ENCODE data around the gene BACH2.
"Not testable (repeated sequence)": the region's sequence is repeated elsewhere in the genome, so short reads cannot be mapped to it uniquely, and the experiment has no call there.

Gene BACH2

DNA sequence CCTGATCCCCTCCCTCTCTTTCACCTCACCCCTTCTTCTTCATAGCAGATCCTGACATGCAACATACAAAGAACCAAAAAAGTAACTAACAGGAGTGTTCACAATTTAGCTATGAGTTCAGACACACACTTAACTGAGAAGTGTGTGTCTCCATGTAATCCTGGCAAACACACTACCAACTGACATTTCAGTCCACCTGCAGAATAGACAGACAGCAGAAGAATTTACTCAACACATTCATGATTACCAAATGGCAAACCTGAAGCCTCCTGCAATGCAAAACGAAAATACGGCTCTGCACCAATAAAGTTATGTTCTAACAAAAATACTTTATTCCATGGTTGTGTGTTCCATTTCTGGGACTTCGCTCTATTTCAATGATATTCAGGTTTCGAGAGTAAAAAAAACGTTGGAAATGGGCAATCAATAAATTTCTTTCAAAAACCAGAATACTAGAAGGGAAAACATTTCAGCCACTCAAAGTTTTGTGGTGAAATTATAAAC is 2.6 kb downstream of the BACH2 start:
- peaks cover 21% of the 10 kb centered on the region for H3K4me1 Mint-ChIP-seq
- H3K4me3 Mint-ChIP-seq, result peak overlapping the region; percentile 76
- ATAC-seq, result no peak
- H3K27ac Mint-ChIP-seq, result peak overlapping the region; percentile 61
- DNase-seq (ENCODE audit: low spot score in 2 of 2), result no peak
- H3K9me3 Mint-ChIP-seq, result no peaks in the 10 kb centered on the region
- no peaks in the 10 kb centered on the region for H3K36me3 Mint-ChIP-seq

DNA sequence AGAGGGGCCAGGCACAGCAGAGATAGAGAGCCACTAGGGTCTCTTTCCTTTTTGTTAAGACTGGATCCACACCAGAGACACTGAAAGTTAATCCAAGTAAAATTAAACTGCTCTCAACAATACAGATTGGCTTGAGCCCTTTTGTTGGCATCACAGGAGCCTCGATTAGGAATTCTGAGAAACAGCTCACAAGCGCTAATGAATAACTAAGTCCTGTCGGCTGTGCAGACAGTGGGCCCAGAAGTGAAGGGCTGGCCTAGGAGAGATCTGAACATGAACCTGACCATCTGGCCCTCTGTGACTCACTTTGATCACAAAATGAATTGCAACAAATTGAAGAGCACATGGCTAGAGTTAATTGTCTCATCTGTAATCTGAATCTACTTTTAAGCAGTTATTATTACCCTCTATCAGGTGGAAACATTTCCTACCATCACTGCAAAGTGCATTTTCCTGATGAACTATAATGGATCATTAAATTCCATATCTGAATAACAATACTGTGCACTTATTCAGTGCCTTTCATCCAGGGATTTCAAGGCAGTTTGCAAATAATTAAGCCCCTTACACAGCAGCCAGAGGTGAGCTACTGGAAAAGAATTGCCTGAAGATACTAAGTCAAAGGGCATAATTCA is 3.2 kb downstream of the BACH2 start:
- H3K9me3 Mint-ChIP-seq, result no peaks in the 10 kb centered on the region
- H3K4me1 Mint-ChIP-seq, result peaks cover 21% of the 10 kb centered on the region
- no peaks in the 10 kb centered on the region for H3K36me3 Mint-ChIP-seq
- DNase-seq (ENCODE audit: low spot score in 2 of 2), result no peak
- no peak overlapping the region for H3K27ac Mint-ChIP-seq
- peak overlapping the region; percentile 76 for H3K4me3 Mint-ChIP-seq
- no peak for ATAC-seq

DNA sequence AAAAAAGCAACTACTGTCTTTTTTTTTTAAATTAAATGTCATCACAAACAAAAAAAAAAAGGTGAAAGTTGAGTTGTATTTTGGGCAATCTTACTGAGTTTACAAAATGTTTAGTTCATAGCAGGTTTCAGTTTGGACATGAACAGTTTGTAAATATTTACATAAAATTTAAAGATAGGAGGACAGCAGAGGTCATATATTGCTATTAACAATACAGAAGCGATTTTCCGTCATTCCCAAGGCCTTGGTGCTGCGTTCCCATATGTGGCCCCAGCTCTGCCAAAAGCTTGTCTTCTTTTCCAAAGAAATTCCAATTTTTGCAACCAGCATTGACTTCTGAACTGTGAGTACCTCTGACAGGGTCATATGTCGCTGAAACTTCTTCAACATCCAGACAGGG is 5.1 kb downstream of the BACH2 start:
- Mint-ChIP-seq H3K36me3 (no peaks in the 10 kb centered on the region), H3K27ac (no peak overlapping the region), H3K9me3 (no peaks in the 10 kb centered on the region), H3K4me3 (no peak overlapping the region), H3K4me1 (peaks cover 26% of the 10 kb centered on the region)
- DNase-seq (ENCODE audit: low spot score in 2 of 2), result no peak
- ATAC-seq, result no peak

DNA sequence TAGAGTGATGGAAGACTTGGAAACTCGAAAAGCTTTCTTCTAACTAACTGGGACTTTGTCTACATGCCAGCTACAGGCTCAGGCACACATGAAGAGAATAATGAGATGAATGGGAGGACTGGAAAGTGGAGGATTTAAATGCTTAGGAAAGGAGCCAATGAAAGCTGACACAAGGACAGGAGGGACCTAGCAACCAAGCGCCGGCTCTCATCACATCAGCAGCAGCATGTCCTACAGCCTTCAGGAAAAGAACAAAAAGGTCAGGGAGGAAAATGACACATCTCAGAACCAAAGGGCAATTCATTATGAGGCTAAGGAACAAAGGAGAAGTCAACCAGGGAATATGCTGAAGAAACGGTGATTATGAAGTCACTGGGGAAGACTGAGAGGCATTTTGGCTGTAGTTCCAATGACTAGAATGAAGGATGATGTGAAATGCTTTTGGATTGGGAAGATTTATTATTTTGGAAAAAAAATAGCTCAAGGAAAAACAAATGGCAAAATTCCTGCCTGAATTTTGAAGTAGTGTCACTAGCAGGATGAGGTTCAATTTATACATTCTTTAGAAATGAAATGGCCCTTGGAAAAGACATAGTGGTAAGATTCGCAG is 5.7 kb downstream of the BACH2 start:
- Mint-ChIP-seq H3K4me1 (peaks cover 32% of the 10 kb centered on the region), H3K4me3 (no peak overlapping the region), H3K9me3 (no peaks in the 10 kb centered on the region), H3K27ac (no peak overlapping the region), H3K36me3 (no peaks in the 10 kb centered on the region)
- ATAC-seq (no peak), DNase-seq (ENCODE audit: low spot score in 2 of 2) (no peak)

DNA sequence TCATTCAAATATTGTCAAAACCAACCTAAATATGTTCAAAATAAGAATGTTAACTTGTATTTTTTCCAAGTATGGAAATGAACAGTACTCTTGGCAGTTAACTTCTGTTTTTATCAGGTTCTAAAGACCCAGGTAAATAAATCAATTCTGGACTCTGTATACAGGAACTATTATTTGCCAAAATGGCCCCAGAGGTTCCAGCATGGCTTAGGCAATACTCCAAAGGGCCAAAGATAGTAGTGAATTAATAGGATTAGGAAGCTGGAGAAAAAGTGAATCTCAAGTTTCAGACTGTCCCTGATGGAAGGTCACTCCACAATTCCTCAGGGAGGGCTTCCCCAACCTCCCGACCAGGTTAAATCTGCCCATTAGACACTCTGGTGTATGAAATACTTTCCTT is 6.7 kb downstream of the BACH2 start:
- DNase-seq (ENCODE audit: low spot score in 2 of 2), result no peak
- no peaks in the 10 kb centered on the region for H3K9me3 Mint-ChIP-seq
- ATAC-seq, result no peak
- no peaks in the 10 kb centered on the region for H3K36me3 Mint-ChIP-seq
- no peak overlapping the region for H3K4me3 Mint-ChIP-seq
- H3K27ac Mint-ChIP-seq, result no peak overlapping the region
- H3K4me1 Mint-ChIP-seq, result peaks cover 42% of the 10 kb centered on the region

DNA sequence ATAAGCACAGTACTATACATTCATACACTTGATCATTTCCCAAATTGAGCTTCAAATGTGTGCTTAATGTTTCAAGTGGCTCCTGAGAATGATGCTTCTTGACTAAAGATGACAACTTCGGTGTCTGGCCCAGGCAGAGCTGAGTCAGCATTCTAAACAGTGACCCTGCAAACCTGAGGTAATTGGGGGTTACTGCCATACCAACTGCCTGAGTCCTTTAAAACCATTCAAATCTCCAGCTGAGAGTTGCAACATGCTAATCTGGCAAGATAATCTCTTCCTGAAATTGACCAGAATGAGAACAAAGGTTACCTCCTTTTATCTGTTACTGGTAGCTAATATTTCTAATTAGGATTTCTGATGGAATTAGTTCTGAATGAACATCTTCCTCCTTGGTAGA is 8.2 kb downstream of the BACH2 start:
- DNase-seq (ENCODE audit: low spot score in 2 of 2) (no peak), ATAC-seq (no peak)
- Mint-ChIP-seq H3K27ac (no peak overlapping the region), H3K9me3 (no peaks in the 10 kb centered on the region), H3K36me3 (peaks cover 10% of the 10 kb centered on the region), H3K4me1 (peaks cover 41% of the 10 kb centered on the region), H3K4me3 (no peak overlapping the region)

DNA sequence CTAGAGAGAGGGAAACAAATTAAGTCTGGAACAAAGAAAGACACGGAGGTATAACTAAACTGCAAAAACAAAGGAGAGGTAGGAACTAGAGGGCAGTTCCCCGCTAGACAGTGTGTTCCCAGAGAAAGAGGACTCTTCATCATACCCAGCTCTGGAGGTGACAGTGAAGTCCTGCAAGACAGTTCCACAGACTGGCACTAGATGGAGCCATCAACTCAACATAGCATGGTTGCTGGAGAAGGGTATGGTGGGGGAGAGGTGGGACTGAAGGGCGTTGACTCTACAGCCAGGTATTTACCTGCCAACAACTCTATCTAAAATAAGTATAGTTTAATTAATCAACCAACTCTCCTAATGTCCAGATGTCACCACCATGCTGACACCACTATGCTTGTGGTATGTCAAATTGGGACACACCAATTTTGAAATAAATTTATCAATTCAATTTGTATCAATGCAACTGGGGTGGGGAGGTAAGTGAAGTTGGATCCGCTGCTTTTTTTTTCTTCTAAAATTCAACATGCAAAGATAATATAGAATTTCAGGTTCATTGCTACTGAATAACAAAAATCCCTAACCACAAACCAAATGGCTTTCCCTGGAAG is 9.7 kb downstream of the BACH2 start:
- Mint-ChIP-seq H3K27ac (peak overlapping the region; percentile 26), H3K36me3 (peaks cover 13% of the 10 kb centered on the region)
- peak; percentile 51 to 84 for DNase-seq (ENCODE audit: low spot score in 2 of 2)

DNA sequence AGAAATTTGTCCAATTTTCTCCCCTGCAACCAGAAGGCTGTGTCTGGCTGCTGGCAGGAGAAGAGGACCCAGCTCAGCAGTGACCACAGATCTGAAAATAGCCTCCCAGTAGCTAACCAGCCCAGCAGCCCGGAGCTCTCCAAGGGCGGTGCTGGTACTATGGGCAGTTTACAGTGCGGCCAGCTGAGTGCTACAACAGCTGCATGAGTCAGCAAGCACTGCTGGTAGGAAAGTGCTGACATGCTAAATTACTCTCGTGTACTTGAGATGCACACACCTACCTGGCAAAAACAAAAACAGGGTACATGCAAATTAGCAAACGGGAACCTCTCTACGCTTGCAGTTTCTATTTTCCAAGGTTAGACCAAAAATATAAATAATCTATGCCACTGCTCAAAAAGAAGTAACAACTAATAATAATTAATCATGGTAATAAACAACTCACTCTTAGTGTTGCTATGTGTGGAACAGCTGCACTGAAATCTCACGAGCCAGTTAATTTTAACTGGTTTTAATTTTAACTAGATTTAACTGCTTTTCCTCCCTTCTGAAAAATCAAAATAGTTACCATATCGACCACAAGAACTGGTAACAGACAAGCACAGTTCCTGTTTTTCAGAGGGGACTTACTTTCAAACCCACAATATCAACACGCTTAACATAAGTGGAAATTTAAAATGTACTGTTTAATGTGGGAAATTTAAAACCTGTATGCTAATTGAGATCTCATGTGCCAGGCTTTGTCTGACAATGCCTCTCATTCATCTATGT is 10.8 kb downstream of the BACH2 start:
- H3K4me1 Mint-ChIP-seq, result peaks cover 48% of the 10 kb centered on the region
- H3K4me3 Mint-ChIP-seq, result peak overlapping the region; percentile 69
- H3K36me3 Mint-ChIP-seq, result peaks cover 16% of the 10 kb centered on the region
- ATAC-seq (peak; percentile 71), DNase-seq (ENCODE audit: low spot score in 2 of 2) (peak in 1 of 2 donors; percentile 65)
- no peaks in the 10 kb centered on the region for H3K9me3 Mint-ChIP-seq
- peak overlapping the region; percentile 91 for H3K27ac Mint-ChIP-seq

More for the DNA sequence above, 9.7 kb downstream of the BACH2 start:
- Mint-ChIP-seq H3K9me3 (no peaks in the 10 kb centered on the region), H3K4me3 (no peak overlapping the region), H3K4me1 (peaks cover 45% of the 10 kb centered on the region)
- peak; percentile 8 for ATAC-seq

DNA sequence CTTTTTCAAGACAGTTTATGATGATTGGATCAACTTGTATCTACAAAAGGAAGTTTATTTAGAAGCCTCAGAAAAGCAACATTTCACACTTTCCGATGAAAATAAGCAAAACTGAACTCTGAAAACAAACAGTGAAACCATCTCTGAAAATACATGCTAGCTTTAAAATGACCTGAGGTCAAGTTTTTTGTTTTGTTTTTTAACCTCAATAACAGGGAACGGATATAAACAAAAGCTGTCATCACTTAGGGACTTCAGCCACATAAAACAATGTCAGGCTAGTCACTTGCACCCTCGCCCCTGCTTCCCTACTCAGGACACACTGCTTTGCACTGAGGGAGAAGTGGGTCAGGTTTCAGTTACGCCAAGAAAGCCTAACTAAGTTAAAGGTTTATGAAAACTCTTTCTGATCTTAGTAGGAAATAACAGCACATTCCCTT is 11.6 kb downstream of the BACH2 start:
- DNase-seq (ENCODE audit: low spot score in 2 of 2) (no peak), ATAC-seq (peak; percentile 55)
- H3K27ac Mint-ChIP-seq, result peak overlapping the region; percentile 91
- H3K9me3 Mint-ChIP-seq, result no peaks in the 10 kb centered on the region
- peaks cover 47% of the 10 kb centered on the region for H3K4me1 Mint-ChIP-seq
- peak overlapping the region; percentile 69 for H3K4me3 Mint-ChIP-seq
- peaks cover 16% of the 10 kb centered on the region for H3K36me3 Mint-ChIP-seq

DNA sequence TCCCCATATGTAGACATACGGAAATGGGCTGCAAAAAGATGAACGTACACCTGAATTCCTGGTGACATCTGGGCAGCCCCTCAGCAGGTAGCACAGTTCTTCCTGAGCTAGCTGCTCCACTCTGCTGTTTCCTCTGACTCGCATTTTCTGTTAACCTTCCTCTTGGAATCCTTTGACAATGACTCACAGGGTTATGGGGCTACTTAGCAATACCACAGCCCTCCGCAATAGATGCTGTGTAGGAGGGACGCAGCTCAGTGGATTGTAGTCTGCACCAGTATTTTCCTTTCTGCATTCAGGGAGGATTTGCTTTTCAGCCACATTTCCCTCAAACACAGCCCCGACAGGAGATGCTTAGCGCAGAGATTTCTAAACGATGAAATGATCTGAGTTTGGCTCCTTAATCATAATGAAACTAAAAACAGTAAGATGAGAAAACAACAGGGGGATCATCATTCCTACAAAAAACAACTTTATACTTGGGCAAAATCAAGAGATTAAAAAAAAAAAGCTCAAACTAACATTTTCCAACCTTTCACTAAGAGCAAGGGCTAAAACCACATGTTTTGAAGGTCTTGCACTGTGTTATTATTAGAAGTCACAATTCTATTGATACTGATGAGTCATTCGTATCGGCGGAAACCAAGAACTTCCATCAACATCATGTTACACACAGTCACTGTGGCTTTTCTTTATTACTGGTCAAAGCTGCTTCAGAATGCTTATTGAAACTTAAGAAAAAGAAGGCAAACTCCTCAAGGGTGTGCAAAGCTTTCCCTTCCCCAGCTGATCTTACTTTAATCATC is 12.2 kb downstream of the BACH2 start:
- ATAC-seq (peak; percentile 86), DNase-seq (ENCODE audit: low spot score in 2 of 2) (peak in 1 of 2 donors; percentile 76)
- H3K9me3 Mint-ChIP-seq, result no peaks in the 10 kb centered on the region
- H3K4me1 Mint-ChIP-seq, result peaks cover 47% of the 10 kb centered on the region
- peak overlapping the region; percentile 91 for H3K27ac Mint-ChIP-seq
- peak overlapping the region; percentile 69 for H3K4me3 Mint-ChIP-seq
- peaks cover 16% of the 10 kb centered on the region for H3K36me3 Mint-ChIP-seq

DNA sequence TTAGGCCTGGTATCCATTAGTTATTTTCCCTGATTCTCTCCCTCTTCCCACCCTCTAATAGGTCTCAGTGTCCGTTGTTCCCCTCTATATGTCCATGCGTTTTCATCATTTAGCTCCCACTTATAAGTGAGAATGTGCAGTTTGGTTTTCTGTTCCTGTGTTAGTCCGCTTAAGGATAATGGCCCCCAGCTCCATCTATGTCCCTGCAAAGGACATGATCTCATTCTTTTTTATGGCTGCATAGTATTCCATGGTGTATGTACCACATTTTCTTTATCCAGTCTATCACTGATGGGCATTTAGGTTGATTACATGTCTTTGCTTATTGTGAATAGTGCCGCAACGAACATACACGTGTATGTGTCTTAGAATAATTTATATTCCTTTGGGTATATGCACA is 14.4 kb downstream of the BACH2 start:
- H3K36me3 Mint-ChIP-seq, result peaks cover 16% of the 10 kb centered on the region
- DNase-seq (ENCODE audit: low spot score in 2 of 2); ATAC-seq; H3K9me3 Mint-ChIP-seq; H3K27ac Mint-ChIP-seq; H3K4me3 Mint-ChIP-seq: not testable (repeated sequence)
- H3K4me1 Mint-ChIP-seq, result peaks cover 55% of the 10 kb centered on the region

DNA sequence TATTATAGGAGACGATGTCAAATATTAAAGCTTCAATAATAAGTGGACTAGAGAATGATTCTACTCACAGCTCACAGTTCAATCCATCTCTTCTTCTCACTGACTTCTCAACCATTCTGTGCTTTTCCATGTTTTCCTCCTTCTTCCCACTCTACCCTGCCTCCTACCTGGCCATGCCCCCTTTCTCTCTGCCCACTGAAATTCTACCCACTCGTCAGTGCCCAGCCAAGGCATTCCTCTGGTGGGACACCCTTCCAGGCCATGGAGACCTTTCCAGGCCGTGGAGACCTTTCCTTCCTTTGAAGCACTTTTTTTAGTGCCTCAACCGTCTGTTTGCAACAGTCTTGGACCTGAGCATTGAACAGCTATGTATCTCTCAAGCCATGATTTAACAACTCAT is 18.5 kb downstream of the BACH2 start:
- Mint-ChIP-seq H3K27ac (no peak overlapping the region), H3K36me3 (peaks cover 15% of the 10 kb centered on the region), H3K4me3 (no peak overlapping the region), H3K4me1 (peaks cover 43% of the 10 kb centered on the region), H3K9me3 (no peaks in the 10 kb centered on the region)
- ATAC-seq (no peak), DNase-seq (ENCODE audit: low spot score in 2 of 2) (no peak)

DNA sequence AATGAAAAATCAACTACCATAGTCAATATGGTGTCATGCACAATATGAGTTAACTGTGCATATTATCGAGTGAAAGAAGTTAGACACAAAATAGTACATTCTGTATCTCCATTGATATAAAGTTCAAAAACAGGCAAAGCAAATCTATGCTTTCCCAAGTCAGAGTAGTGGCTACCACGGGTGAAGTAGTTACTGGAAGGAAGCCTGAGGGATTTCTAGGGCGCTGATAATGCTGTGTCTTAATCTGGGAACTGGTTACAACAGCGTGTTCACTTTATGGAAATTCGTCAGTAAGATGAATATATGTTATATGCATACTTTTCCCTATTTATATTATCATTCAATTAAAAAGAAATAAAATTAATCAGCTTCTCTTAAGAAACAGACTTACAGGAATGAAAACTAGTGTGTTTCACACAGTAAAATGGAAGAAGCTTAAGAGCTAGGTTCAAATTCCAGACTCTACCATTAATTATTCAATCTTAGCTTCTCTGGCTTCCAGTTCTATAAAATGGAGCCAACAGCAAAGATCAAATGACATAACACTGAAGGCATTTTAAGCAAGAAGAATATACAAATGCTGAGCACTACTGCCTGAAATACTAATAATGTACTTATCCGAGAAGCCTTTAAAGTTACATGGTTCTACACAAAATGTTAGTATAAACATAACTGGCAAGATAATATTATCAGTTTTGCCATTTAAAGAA is 19.2 kb downstream of the BACH2 start:
- peaks cover 15% of the 10 kb centered on the region for H3K36me3 Mint-ChIP-seq
- no peak overlapping the region for H3K4me3 Mint-ChIP-seq
- peaks cover 50% of the 10 kb centered on the region for H3K4me1 Mint-ChIP-seq

DNA sequence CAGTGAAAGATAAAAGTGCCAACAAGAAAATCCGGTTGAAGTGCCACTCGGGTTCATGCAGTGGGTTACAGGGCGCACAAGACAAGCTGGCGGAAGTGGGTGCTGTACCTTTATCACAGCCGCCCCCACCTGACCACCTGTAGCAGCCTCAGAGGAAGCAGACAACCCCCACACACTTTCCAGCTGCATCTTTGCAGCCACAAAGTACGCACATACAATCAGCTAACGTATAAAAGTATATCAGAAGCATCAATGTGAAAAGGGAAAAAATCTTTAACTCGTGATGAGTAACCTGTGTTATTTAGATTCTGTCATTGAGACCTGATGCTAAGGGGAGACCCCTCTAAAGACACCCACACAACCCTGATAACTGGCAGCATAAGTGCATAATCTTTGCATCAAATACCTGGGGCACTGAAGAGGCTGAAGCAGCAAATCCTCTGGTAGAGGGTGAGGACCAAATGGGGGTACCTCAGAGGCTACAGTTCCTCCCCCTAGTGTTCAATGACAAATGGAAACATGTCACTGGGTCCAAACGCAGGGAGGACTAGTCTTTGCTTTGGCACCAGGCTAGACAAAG is 22.1 kb downstream of the BACH2 start:
- DNase-seq (ENCODE audit: low spot score in 2 of 2) (peak; percentile 50 to 80), ATAC-seq (peak; percentile 99)
- Mint-ChIP-seq H3K4me1 (peaks cover 42% of the 10 kb centered on the region), H3K36me3 (peaks cover 17% of the 10 kb centered on the region), H3K4me3 (peak overlapping the region; percentile 17), H3K9me3 (no peaks in the 10 kb centered on the region), H3K27ac (peak overlapping the region; percentile 9)

More for the DNA sequence above, 19.2 kb downstream of the BACH2 start:
- Mint-ChIP-seq H3K9me3 (no peaks in the 10 kb centered on the region), H3K27ac (no peak overlapping the region)
- no peak for ATAC-seq
- DNase-seq (ENCODE audit: low spot score in 2 of 2), result no peak

Data from stimulated activated effector memory CD8-positive, alpha-beta T cell treated with anti-CD3 and anti-CD28 coated beads, Interleukin-12 subunit alpha, Interleukin-12 subunit beta, amount 100 ng/mL, for 72 hours (primary cell).